ENCODE data around the gene DPYD. TPM values are rescaled to one million over a fixed set of nuclear protein-coding genes. Genes with fewer than 3 reads are reported as not detected.

DPYD gene
- polyA plus RNA-seq, 2 donors: 6.7 to 10.0 TPM

GRCh38 chr1:97565886-97566285 is 354.9 kb downstream of the DPYD start:
- H3K27ac ChIP-seq (ENCODE audit: low read depth in 2 of 2, low read length in 1 of 2): no peak overlapping the region
- no peaks in the 10 kb centered on the region for H3K36me3 ChIP-seq (ENCODE audit: control insufficient read depth in 2 of 2, insufficient read depth in 2 of 2, low read length in 1 of 2)
- H3K4me3 ChIP-seq (ENCODE audit: low read depth in 1 of 2, low read length in 2 of 2): no peak overlapping the region
- 82 to 84% methylated on average over 5 of the region's 5 CpGs for WGBS, 2 donors
- no peaks in the 10 kb centered on the region for H3K4me1 ChIP-seq (ENCODE audit: control insufficient read depth in 2 of 2, insufficient read depth in 2 of 2, low read length in 1 of 2)
- H3K9me3 ChIP-seq (ENCODE audit: control insufficient read depth in 2 of 2, insufficient read depth in 1 of 2, low read depth in 1 of 2, low read length in 1 of 2): no peaks in the 10 kb centered on the region
- H3K27me3 ChIP-seq (ENCODE audit: control insufficient read depth in 1 of 2, insufficient read depth in 2 of 2, low read length in 2 of 2): no peaks in the 10 kb centered on the region

DNA sequence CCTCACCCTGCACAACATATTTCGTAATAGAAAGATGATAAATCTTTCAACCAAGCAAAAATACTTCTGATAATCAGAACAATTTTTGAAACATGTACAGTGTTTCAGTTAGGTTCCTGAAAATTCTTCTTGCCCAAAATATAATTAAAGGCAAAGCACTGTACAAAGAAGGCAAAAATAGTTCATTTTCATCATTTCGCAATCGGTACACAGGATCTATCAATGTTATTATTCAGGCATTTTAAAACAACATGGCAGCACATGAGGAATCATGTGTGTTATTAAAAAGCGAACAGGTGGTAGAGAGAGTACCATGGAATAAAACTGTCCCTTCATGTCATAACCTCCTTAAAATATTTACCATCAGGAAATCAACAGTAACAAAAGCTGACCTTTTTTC is 356.9 kb downstream of the DPYD start:
- Histone ChIP-seq H3K4me3 (ENCODE audit: low read depth in 1 of 2, low read length in 2 of 2) (no peak overlapping the region), H3K27me3 (ENCODE audit: control insufficient read depth in 1 of 2, insufficient read depth in 2 of 2, low read length in 2 of 2) (no peaks in the 10 kb centered on the region), H3K4me1 (ENCODE audit: control insufficient read depth in 2 of 2, insufficient read depth in 2 of 2, low read length in 1 of 2) (no peaks in the 10 kb centered on the region), H3K27ac (ENCODE audit: low read depth in 2 of 2, low read length in 1 of 2) (no peak overlapping the region), H3K9me3 (ENCODE audit: control insufficient read depth in 2 of 2, insufficient read depth in 1 of 2, low read depth in 1 of 2, low read length in 1 of 2) (no peaks in the 10 kb centered on the region), H3K36me3 (ENCODE audit: control insufficient read depth in 2 of 2, insufficient read depth in 2 of 2, low read length in 1 of 2) (no peaks in the 10 kb centered on the region)
- 95 to 97% methylated on average over 4 of the region's 4 CpGs for WGBS, 2 donors

DNA sequence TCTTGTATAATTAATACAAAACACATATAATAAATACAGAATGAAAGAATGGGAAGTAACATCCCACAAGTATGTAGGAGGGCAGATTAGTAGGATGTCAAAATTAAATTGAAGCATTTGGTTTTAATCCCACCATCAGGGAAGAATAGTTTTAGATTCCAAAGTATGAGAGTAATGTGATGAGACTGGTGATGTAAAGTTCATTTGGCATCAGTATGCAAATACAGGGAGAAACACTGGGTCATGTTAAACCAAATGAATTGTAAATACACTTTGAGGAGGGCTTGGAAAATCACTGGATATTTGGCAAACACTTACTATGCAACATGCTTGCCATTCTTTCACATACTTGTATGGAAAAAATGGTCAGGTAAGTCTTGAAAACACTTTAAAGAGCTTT is 358.8 kb downstream of the DPYD start:
- Histone ChIP-seq H3K4me3 (ENCODE audit: low read depth in 1 of 2, low read length in 2 of 2) (no peak overlapping the region), H3K9me3 (ENCODE audit: control insufficient read depth in 2 of 2, insufficient read depth in 1 of 2, low read depth in 1 of 2, low read length in 1 of 2) (no peaks in the 10 kb centered on the region), H3K27me3 (ENCODE audit: control insufficient read depth in 1 of 2, insufficient read depth in 2 of 2, low read length in 2 of 2) (no peaks in the 10 kb centered on the region), H3K27ac (ENCODE audit: low read depth in 2 of 2, low read length in 1 of 2) (no peak overlapping the region), H3K4me1 (ENCODE audit: control insufficient read depth in 2 of 2, insufficient read depth in 2 of 2, low read length in 1 of 2) (no peaks in the 10 kb centered on the region), H3K36me3 (ENCODE audit: control insufficient read depth in 2 of 2, insufficient read depth in 2 of 2, low read length in 1 of 2) (no peaks in the 10 kb centered on the region)

DNA sequence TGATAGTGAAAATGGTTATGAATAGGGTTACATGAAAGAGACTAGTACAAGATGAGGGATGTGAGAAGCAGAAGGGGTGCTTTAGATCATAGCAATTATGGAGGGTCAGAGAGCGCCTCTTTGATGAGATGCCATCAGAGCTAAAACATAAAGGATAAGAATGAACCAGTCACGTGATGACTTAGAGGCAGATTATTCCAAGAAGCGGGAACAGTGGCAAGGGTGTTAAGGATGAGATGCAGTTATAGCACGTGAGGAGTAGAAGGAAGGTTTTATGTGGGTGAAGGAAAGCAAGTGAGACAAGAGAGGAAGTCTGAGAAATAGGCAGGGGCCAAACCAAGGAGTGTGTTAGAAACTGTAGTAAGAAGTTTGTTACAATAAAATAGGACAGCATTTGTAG is 360.1 kb downstream of the DPYD start:
- WGBS, 2 donors: 92 to 94% methylated on average over 4 of the region's 4 CpGs
- no peaks in the 10 kb centered on the region for H3K36me3 ChIP-seq (ENCODE audit: control insufficient read depth in 2 of 2, insufficient read depth in 2 of 2, low read length in 1 of 2)
- H3K4me1 ChIP-seq (ENCODE audit: control insufficient read depth in 2 of 2, insufficient read depth in 2 of 2, low read length in 1 of 2): no peaks in the 10 kb centered on the region
- H3K27me3 ChIP-seq (ENCODE audit: control insufficient read depth in 1 of 2, insufficient read depth in 2 of 2, low read length in 2 of 2): no peaks in the 10 kb centered on the region
- H3K27ac ChIP-seq (ENCODE audit: low read depth in 2 of 2, low read length in 1 of 2): no peak overlapping the region
- no peak overlapping the region for H3K4me3 ChIP-seq (ENCODE audit: low read depth in 1 of 2, low read length in 2 of 2)
- H3K9me3 ChIP-seq (ENCODE audit: control insufficient read depth in 2 of 2, insufficient read depth in 1 of 2, low read depth in 1 of 2, low read length in 1 of 2): no peaks in the 10 kb centered on the region

- no peaks in the 10 kb centered on the region for H3K9me3 ChIP-seq (ENCODE audit: control insufficient read depth in 2 of 2, insufficient read depth in 1 of 2, low read depth in 1 of 2, low read length in 1 of 2)
- WGBS, 2 donors: 88 to 89% methylated on average over 2 of the region's 2 CpGs
- no peak overlapping the region for H3K27ac ChIP-seq (ENCODE audit: low read depth in 2 of 2, low read length in 1 of 2)
- H3K4me3 ChIP-seq (ENCODE audit: low read depth in 1 of 2, low read length in 2 of 2): no peak overlapping the region
- no peaks in the 10 kb centered on the region for H3K27me3 ChIP-seq (ENCODE audit: control insufficient read depth in 1 of 2, insufficient read depth in 2 of 2, low read length in 2 of 2)
- H3K36me3 ChIP-seq (ENCODE audit: control insufficient read depth in 2 of 2, insufficient read depth in 2 of 2, low read length in 1 of 2): no peaks in the 10 kb centered on the region
- H3K4me1 ChIP-seq (ENCODE audit: control insufficient read depth in 2 of 2, insufficient read depth in 2 of 2, low read length in 1 of 2): no peaks in the 10 kb centered on the region
These were observed 366.9 kb downstream of the DPYD start for GRCh38 chr1:97553971-97554370.

DNA sequence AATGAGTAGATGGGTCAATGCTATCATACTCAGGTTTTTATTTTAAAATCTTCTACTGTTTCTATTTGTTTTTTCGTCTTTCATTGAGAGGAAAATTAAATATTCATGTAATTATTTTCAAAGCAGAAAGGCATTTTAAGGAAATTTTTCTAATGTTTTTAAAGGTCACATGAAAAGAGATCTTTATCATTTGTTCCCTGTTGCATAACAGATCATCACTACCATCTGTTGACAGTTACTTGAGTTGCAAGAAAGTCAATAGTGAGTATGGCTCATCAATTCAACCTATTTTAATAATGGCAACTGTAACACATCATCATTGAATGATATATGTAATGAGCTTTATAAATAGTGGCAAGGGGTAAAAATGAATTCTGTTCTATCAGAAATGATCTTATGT is 369.7 kb downstream of the DPYD start:
- Histone ChIP-seq H3K27ac (ENCODE audit: low read depth in 2 of 2, low read length in 1 of 2) (no peak overlapping the region), H3K4me3 (ENCODE audit: low read depth in 1 of 2, low read length in 2 of 2) (no peak overlapping the region), H3K27me3 (ENCODE audit: control insufficient read depth in 1 of 2, insufficient read depth in 2 of 2, low read length in 2 of 2) (no peaks in the 10 kb centered on the region), H3K9me3 (ENCODE audit: control insufficient read depth in 2 of 2, insufficient read depth in 1 of 2, low read depth in 1 of 2, low read length in 1 of 2) (no peaks in the 10 kb centered on the region), H3K4me1 (ENCODE audit: control insufficient read depth in 2 of 2, insufficient read depth in 2 of 2, low read length in 1 of 2) (no peaks in the 10 kb centered on the region), H3K36me3 (ENCODE audit: control insufficient read depth in 2 of 2, insufficient read depth in 2 of 2, low read length in 1 of 2) (no peaks in the 10 kb centered on the region)
- 88 to 94% methylated on average over 1 of the region's 1 CpG for WGBS, 2 donors

GRCh38 chr1:97545446-97545845 is 375.4 kb downstream of the DPYD start:
- Histone ChIP-seq H3K36me3 (ENCODE audit: control insufficient read depth in 2 of 2, insufficient read depth in 2 of 2, low read length in 1 of 2) (no peaks in the 10 kb centered on the region), H3K27me3 (ENCODE audit: control insufficient read depth in 1 of 2, insufficient read depth in 2 of 2, low read length in 2 of 2) (no peaks in the 10 kb centered on the region), H3K27ac (ENCODE audit: low read depth in 2 of 2, low read length in 1 of 2) (no peak overlapping the region), H3K4me1 (ENCODE audit: control insufficient read depth in 2 of 2, insufficient read depth in 2 of 2, low read length in 1 of 2) (no peaks in the 10 kb centered on the region), H3K4me3 (ENCODE audit: low read depth in 1 of 2, low read length in 2 of 2) (no peak overlapping the region), H3K9me3 (ENCODE audit: control insufficient read depth in 2 of 2, insufficient read depth in 1 of 2, low read depth in 1 of 2, low read length in 1 of 2) (no peaks in the 10 kb centered on the region)
- 89 to 90% methylated on average over 4 of the region's 4 CpGs for WGBS, 2 donors

DNA sequence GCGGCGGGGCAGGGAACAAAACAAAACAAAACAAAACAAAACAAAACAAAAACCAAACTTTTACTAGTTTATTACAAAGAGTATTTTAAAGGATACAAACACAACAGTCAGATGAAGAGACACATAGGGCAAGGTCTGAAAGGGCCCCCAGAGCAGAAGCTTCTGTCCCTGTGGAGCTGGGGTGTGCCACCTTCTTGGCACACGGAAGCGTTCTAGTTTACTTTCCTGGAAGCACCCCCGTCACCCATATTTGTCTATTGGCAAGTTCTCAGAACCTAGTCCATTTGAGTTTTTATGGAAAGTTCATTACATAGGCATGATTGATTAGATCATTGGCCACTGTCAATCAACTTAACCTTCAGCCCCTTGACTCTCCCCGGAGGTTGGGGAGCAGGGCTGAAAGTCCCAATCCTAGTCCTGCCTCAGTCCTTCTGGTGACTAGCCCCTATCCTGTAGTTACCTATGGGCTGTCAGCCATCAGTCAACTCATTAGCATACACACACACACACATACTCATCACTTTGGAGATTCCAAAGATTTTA is 380.4 kb downstream of the DPYD start:
- Histone ChIP-seq H3K4me3 (ENCODE audit: low read depth in 1 of 2, low read length in 2 of 2) (no peak overlapping the region), H3K27me3 (ENCODE audit: control insufficient read depth in 1 of 2, insufficient read depth in 2 of 2, low read length in 2 of 2) (no peaks in the 10 kb centered on the region), H3K36me3 (ENCODE audit: control insufficient read depth in 2 of 2, insufficient read depth in 2 of 2, low read length in 1 of 2) (no peaks in the 10 kb centered on the region), H3K27ac (ENCODE audit: low read depth in 2 of 2, low read length in 1 of 2) (no peak overlapping the region), H3K4me1 (ENCODE audit: control insufficient read depth in 2 of 2, insufficient read depth in 2 of 2, low read length in 1 of 2) (no peaks in the 10 kb centered on the region), H3K9me3 (ENCODE audit: control insufficient read depth in 2 of 2, insufficient read depth in 1 of 2, low read depth in 1 of 2, low read length in 1 of 2) (no peaks in the 10 kb centered on the region)
- 89 to 90% methylated on average over 6 of the region's 6 CpGs for WGBS, 2 donors

- H3K27ac ChIP-seq (ENCODE audit: low read depth in 2 of 2, low read length in 1 of 2): no peak overlapping the region
- H3K4me3 ChIP-seq (ENCODE audit: low read depth in 1 of 2, low read length in 2 of 2): no peak overlapping the region
- H3K27me3 ChIP-seq (ENCODE audit: control insufficient read depth in 1 of 2, insufficient read depth in 2 of 2, low read length in 2 of 2): no peaks in the 10 kb centered on the region
- 95 to 96% methylated on average over 2 of the region's 2 CpGs for whole genome bisulfite sequencing, 2 donors
- H3K4me1 ChIP-seq (ENCODE audit: control insufficient read depth in 2 of 2, insufficient read depth in 2 of 2, low read length in 1 of 2): no peaks in the 10 kb centered on the region
- no peaks in the 10 kb centered on the region for H3K36me3 ChIP-seq (ENCODE audit: control insufficient read depth in 2 of 2, insufficient read depth in 2 of 2, low read length in 1 of 2)
- H3K9me3 ChIP-seq (ENCODE audit: control insufficient read depth in 2 of 2, insufficient read depth in 1 of 2, low read depth in 1 of 2, low read length in 1 of 2): no peaks in the 10 kb centered on the region
These were observed 382.7 kb downstream of the DPYD start for GRCh38 chr1:97538113-97538512.

- Histone ChIP-seq H3K4me1 (ENCODE audit: control insufficient read depth in 2 of 2, insufficient read depth in 2 of 2, low read length in 1 of 2) (no peaks in the 10 kb centered on the region), H3K27ac (ENCODE audit: low read depth in 2 of 2, low read length in 1 of 2) (no peak overlapping the region), H3K27me3 (ENCODE audit: control insufficient read depth in 1 of 2, insufficient read depth in 2 of 2, low read length in 2 of 2) (no peaks in the 10 kb centered on the region), H3K4me3 (ENCODE audit: low read depth in 1 of 2, low read length in 2 of 2) (no peak overlapping the region), H3K36me3 (ENCODE audit: control insufficient read depth in 2 of 2, insufficient read depth in 2 of 2, low read length in 1 of 2) (no peaks in the 10 kb centered on the region), H3K9me3 (ENCODE audit: control insufficient read depth in 2 of 2, insufficient read depth in 1 of 2, low read depth in 1 of 2, low read length in 1 of 2) (no peaks in the 10 kb centered on the region)
- WGBS, 2 donors: 82 to 83% methylated on average over 2 of the region's 2 CpGs
These were observed 387.5 kb downstream of the DPYD start for GRCh38 chr1:97533358-97533757.
